Stimulated activated CD4-positive, alpha-beta T cell treated with anti-CD3 and anti-CD28 coated beads, Interleukin-4, amount 100 ng/mL, for 24 hours (primary cell): Measurements from ENCODE around the gene CSNK2B.

Source experiments
- DNase-seq: peaks from one replicate; pipeline ENCODE4 v3.0.0-alpha.2; 2020

CSNK2B gene

DNA sequence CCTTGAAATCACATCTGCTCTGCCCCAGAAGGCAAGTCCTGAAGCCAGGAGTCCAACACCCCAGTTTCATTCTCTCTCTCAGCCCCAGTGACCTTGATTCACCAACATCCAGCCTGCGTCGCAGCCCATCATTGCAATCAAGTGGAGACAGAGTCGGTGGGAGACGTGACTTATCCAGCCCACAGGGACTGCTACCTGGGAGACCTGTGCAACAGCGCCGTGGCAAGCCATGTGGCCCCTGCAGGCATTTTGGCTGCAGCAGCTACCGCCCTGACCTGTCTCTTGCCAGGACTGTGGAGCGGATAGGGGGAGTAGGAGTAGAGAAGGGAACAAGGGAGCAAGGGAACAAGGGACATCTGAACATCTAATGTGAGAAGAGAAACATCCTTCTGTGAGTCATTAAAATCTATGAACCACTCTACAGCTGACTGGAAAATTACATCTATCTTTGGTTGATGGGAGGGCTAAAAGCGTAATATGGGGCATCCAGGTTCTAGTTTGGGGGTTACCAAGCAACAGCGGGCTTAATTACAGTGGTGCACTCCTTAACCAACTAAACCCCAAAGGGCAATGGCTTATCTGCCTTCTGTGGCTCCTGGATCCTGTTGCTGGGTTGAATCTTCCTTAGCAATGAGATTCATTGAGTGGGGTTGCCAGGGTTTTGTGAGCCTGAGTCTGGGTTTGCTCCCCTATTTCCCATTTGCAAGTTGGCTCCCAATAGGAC lies 51.8 kb downstream of the CSNK2B start:
- DNase-seq: no peak

GRCh38 chr6:31718265-31718664 lies 52.4 kb downstream of the CSNK2B start:
- no peak for DNase-seq

GRCh38 chr6:31719001-31719400 lies 53.1 kb downstream of the CSNK2B start:
- DNase-seq: no peak
